PC-3 (cell line): ENCODE results near the gene HES1. TPM values are rescaled to one million over a fixed set of nuclear protein-coding genes. Genes with fewer than 3 reads are reported as not detected.
A peak's percentile ranks its signal among the peaks of the same experiment; 100 is the strongest.

Experiments
- ATAC-seq: fragments of 200-7000 bp; cut with Tn5 transposase; 2 replicates; pipeline ENCODE4 v1.9.1; 2020; ENCODE audit warnings: mild to moderate bottlenecking, moderate library complexity
- BruUV-seq: library from RNA; stranded (reverse); fragments of 400-500 nt; replicated peaks from 2 replicates; lab custom pipeline; 2021; lab: Mats Ljungman, UMichigan
- CTCF ChIA-PET: fragments of 300-600 bp; sonication (Branson Sonifier 250); formaldehyde crosslinking; loops from one replicate; lab custom pipeline; 2022; ENCODE audit warnings: antibody characterized with exemption; lab: Charles Lee
- POLR2A ChIA-PET: fragments of 300-600 bp; sonication (Branson Sonifier 250); formaldehyde crosslinking; loops from one replicate; lab custom pipeline; 2022; ENCODE audit warnings: antibody characterized with exemption; ENCODE audit not compliant: unreplicated experiment; lab: Charles Lee
- DNase-seq: peaks from one replicate; pipeline ENCODE4 v3.0.0-alpha.2; 2015
- H2AFZ ChIP-seq: fragments of 300-600 bp; sonication (generic); 2 replicates; pipeline ENCODE4 v1.6.0; 2016; ENCODE audit warnings: antibody characterized with exemption, low read length
- H3F3A ChIP-seq: fragments of 300-600 bp; sonication (generic); one replicate; pipeline ENCODE4 v1.6.0; 2017; ENCODE audit warnings: antibody characterized with exemption, low read length, control low read depth, mild to moderate bottlenecking; ENCODE audit not compliant: unreplicated experiment
- H3K27ac ChIP-seq: fragments of 300-600 bp; sonication (generic); 2 replicates; pipeline ENCODE4 v1.5.1; 2016; ENCODE audit warnings: mild to moderate bottlenecking, low read length
- H3K27me3 ChIP-seq: fragments of 300-600 bp; sonication (generic); 2 replicates; pipeline ENCODE4 v1.6.1; 2016; ENCODE audit warnings: low read length, mixed read lengths
- H3K36me3 ChIP-seq: fragments of 300-600 bp; sonication (generic); 2 replicates; pipeline ENCODE4 v1.6.1; 2016; ENCODE audit warnings: low read depth, mixed run types, low read length, mixed read lengths
- H3K4me1 ChIP-seq: fragments of 300-600 bp; sonication (generic); 2 replicates; pipeline ENCODE4 v1.5.1; 2016; ENCODE audit warnings: low read length; ENCODE audit not compliant: insufficient read depth
- H3K4me2 ChIP-seq: fragments of 300-600 bp; sonication (generic); 2 replicates; pipeline ENCODE4 v1.6.0; 2016; ENCODE audit warnings: low read length
- H3K4me3 ChIP-seq: fragments of 300-600 bp; sonication (generic); 2 replicates; pipeline ENCODE4 v1.5.1; 2016; ENCODE audit warnings: mild to moderate bottlenecking, low read length, mixed read lengths
- H3K79me2 ChIP-seq: fragments of 300-600 bp; sonication (generic); 2 replicates; pipeline ENCODE4 v1.6.1; 2017; ENCODE audit warnings: low read length, mixed read lengths
- H3K9ac ChIP-seq: fragments of 300-600 bp; sonication (generic); 2 replicates; pipeline ENCODE4 v1.6.0; 2016; ENCODE audit warnings: mild to moderate bottlenecking, low read length
- H3K9me2 ChIP-seq: fragments of 300-600 bp; sonication (generic); replicated peaks from 2 replicates; pipeline ENCODE4 v1.6.1; 2016; ENCODE audit warnings: mixed run types, low read length, mixed read lengths
- H3K9me3 ChIP-seq: fragments of 300-600 bp; sonication (generic); 2 replicates; pipeline ENCODE4 v1.6.1; 2016; ENCODE audit warnings: low read length, mixed read lengths
- H4K20me1 ChIP-seq: fragments of 300-600 bp; sonication (generic); 2 replicates; pipeline ENCODE4 v1.6.1; 2016; ENCODE audit warnings: low read length, mixed read lengths
- EZH2 ChIP-seq: fragments of 300-600 bp; sonication (generic); IDR thresholded peaks from one replicate; pipeline ENCODE4 v1.6.1; 2017; ENCODE audit warnings: antibody characterized with exemption, mild to moderate bottlenecking, low read length; ENCODE audit not compliant: unreplicated experiment
- EZH2phosphoT487 ChIP-seq: fragments of 300-600 bp; sonication (generic); IDR thresholded peaks from 2 replicates; pipeline ENCODE4 v1.6.1; 2018; ENCODE audit warnings: mild to moderate bottlenecking, antibody characterized with exemption, low read length, borderline replicate concordance
- intact Hi-C: fragments of 100-400 bp; cut with micrococcal nuclease; formaldehyde crosslinking; loops from 2 replicates; pipeline ENCODE4 v1.9.0; 2023
- total RNA-seq: library from RNA; depleted of rRNA; stranded (reverse); fragments of >200 nt; gene quantifications from 2 replicates; pipeline ENCODE4 v1.2.3, GENCODE V29; 2014
- TF ChIP-seq, protein P1 (sequence below): fragments of 300-600 bp; sonication (generic); conservative IDR thresholded peaks from 2 replicates; pipeline ENCODE4 v1.5.1; 2017; ENCODE audit warnings: antibody characterized with exemption, low read depth, mild to moderate bottlenecking, low read length

Gene HES1
- total RNA-seq, 1 experiment from 2014 or later: 906 TPM

DNA sequence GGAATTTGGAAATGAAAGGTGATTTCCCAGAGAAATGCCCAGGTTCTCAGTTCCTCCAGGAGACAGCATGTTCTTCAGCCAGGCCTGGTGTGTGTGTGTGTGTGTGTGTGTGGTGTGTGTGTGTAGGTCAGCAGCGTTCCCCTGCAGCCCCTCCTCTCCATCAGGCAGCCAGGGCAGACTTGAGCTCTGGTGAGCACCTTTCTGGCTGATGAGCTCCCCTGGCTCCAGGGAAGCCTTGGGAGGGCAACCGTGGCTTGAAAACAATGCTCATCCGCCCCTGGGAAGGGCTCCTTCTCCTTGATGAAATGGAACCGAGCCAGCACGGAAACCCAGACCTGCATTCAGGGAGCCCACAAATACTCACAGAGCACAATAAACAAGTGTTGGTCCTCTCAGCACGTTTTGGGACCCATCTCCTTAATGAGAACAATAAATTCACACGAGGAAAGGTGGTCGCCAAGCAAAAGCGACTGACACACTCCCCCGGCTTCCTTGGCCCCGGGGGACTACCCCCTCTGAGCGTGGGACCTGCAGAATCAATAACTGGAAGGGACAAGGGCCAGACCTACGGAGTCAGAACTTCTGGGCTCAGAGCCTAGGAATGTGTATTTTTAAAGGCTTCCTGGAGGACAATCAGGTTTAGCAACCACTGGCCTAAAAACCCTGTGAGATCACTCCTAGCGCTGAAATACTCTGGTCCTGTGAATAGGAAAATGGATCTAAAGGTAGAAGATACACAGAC lies 38.6 kb upstream of the HES1 start:
- DNase-seq (peak; percentile 45), ATAC-seq (peak; percentile 30)
- H3K79me2 ChIP-seq: no peaks in the 10 kb centered on the region
- H3K4me3 ChIP-seq: no peak overlapping the region
- no peaks in the 10 kb centered on the region for H3K27me3 ChIP-seq
- no peaks in the 10 kb centered on the region for H3F3A ChIP-seq
- H3K27ac ChIP-seq: no peak overlapping the region
- no TSS peak for BruUV-seq
- intact Hi-C loops: no loop called here
- ChIA-PET CTCF (no interaction called here), POLR2A (interaction anchor here (0.7 kb wide), 1 partner anchor 103 kb away, joined by 4 read pairs; no protein-coding TSS in a partner anchor)
- no peaks in the 10 kb centered on the region for H3K36me3 ChIP-seq
- TF ChIP-seq, protein P1, sequence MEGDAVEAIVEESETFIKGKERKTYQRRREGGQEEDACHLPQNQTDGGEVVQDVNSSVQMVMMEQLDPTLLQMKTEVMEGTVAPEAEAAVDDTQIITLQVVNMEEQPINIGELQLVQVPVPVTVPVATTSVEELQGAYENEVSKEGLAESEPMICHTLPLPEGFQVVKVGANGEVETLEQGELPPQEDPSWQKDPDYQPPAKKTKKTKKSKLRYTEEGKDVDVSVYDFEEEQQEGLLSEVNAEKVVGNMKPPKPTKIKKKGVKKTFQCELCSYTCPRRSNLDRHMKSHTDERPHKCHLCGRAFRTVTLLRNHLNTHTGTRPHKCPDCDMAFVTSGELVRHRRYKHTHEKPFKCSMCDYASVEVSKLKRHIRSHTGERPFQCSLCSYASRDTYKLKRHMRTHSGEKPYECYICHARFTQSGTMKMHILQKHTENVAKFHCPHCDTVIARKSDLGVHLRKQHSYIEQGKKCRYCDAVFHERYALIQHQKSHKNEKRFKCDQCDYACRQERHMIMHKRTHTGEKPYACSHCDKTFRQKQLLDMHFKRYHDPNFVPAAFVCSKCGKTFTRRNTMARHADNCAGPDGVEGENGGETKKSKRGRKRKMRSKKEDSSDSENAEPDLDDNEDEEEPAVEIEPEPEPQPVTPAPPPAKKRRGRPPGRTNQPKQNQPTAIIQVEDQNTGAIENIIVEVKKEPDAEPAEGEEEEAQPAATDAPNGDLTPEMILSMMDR: no peak
- TF ChIP-seq EZH2phosphoT487 (no peak), EZH2 (no peak)
- H3K9ac ChIP-seq: no peak overlapping the region
- H4K20me1 ChIP-seq: no peaks in the 10 kb centered on the region
- H3K4me2 ChIP-seq: 0 out of 2 replicates have a peak overlapping the region, but pooled peaks have one; percentile 27
- no peaks in the 10 kb centered on the region for H3K9me2 ChIP-seq
- no peaks in the 10 kb centered on the region for H3K9me3 ChIP-seq
- H2AFZ ChIP-seq: no peak overlapping the region
- peaks cover 28% of the 10 kb centered on the region for H3K4me1 ChIP-seq

DNA sequence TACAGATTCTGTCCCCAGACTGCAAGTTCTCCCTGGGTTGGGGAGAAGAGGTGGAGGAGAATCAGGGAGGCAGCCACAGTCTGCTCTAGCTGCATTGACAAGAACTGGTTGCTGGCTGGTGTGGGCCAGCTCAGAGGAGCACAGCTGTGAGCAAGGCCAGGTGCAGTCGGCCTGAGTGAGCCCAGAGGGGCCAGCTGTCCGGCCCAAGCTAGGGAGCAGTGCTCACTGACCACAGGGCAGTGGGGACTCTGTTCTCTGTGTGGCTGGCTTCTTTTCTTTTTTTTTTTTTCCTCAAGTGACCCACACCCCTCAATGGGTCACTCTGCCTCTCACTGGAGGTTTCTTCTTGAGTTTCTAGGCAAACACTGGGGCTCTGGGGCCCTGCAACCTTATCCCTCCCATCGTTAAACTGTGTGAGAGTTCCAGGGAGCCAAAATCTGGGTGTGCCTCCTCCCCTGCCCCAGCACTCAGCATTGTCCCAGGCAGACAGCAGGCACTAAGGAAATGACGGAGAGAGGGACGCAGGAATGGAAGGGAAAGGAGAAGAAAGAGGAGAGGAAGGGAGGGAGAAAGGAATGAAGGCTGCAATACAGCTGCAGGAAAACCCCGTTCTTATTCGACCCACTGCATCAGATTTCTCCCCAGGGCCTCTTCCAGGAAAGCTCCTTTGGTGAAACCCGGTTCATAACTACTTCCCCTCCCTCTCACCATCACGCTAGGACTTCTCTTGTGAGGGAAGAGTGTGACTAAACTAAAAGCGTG lies 37.7 kb upstream of the HES1 start:
- H4K20me1 ChIP-seq: no peaks in the 10 kb centered on the region
- H3K27me3 ChIP-seq: no peaks in the 10 kb centered on the region
- peaks cover 28% of the 10 kb centered on the region for H3K4me1 ChIP-seq
- BruUV-seq: no TSS peak
- ChIA-PET CTCF (interaction anchor here (0.5 kb wide), 1 partner anchor 23 kb away, joined by 10 read pairs; no protein-coding TSS in a partner anchor), POLR2A (interaction anchor here (0.6 to 0.7 kb wide), 2 partner anchors 43 to 102 kb away, joined by 3 to 4 read pairs; no protein-coding TSS in a partner anchor)
- no peaks in the 10 kb centered on the region for H3K79me2 ChIP-seq
- TF ChIP-seq EZH2phosphoT487 (no peak), EZH2 (no peak)
- TF ChIP-seq, protein P1: no peak
- H3F3A ChIP-seq: no peaks in the 10 kb centered on the region
- 0 out of 2 replicates have a peak overlapping the region, but pooled peaks have one; percentile 27 for H3K4me2 ChIP-seq
- intact Hi-C loops: no loop called here
- H3K27ac ChIP-seq: no peak overlapping the region
- no peaks in the 10 kb centered on the region for H3K9me3 ChIP-seq
- no peaks in the 10 kb centered on the region for H3K9me2 ChIP-seq
- no peak overlapping the region for H2AFZ ChIP-seq
- H3K9ac ChIP-seq: no peak overlapping the region
- no peaks in the 10 kb centered on the region for H3K36me3 ChIP-seq
- no peak overlapping the region for H3K4me3 ChIP-seq
- ATAC-seq (peak; percentile 55), DNase-seq (no peak)
